ENCODE results near the gene STXBP2. TPM values are rescaled to one million over a fixed set of nuclear protein-coding genes. Genes with fewer than 3 reads are reported as not detected.
A peak's percentile ranks its signal among the peaks of the same experiment; 100 is the strongest.

STXBP2 gene
- total RNA-seq, 1 experiment from 2014 or later: 15.8 TPM

DNA sequence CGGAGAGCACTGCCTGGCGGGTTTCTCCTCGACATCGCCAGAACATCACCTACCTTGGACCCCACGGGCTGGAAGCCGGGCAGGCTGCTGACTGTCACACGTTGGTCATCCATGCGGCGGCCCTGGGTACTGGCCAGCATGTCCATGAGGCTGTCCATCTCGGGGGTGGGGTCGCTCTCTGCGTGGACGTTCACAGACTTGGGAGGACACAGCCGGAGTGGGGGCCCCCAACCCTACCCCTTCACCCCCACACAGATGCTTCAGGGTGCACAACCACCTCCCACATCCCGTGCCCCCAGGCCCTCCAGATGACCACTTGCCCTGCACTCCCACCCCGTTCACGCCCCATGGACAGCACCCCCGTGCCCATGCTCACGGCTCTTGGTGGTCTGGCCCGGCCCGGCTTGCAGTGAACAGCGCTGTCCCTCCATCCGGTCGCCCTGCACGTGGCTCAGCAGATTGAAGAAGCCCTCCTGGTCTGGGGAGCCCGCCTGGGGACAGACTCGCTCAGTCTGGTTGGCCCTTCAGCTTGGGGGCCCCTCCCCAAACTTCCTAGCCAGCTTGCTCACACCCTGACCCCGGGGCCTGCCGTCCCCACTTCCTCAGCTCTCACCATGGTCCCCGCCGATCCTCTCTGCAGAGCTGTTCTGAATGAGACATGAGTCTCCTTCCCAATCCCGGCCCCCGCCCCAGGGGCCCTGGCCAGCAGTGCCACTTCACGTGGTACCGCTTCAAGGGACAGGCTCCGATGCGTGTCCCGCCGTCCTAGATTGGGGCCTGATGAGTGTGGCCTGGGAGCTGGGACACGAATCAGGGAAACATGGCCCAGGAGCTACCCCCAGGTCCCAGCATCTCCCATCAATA lies 4.3 kb upstream of the STXBP2 start:
- no peak for DNase-seq (ENCODE audit: low read depth)

- DNase-seq (ENCODE audit: low read depth): no peak
Measured at GRCh38 chr19:7633698-7634097, 3.2 kb upstream of the STXBP2 start, which contains the start of gene PCP2. PCP2 (minus strand) TSS chr19:7633719; CDS start chr19:7633457, 262 bp downstream.

DNA sequence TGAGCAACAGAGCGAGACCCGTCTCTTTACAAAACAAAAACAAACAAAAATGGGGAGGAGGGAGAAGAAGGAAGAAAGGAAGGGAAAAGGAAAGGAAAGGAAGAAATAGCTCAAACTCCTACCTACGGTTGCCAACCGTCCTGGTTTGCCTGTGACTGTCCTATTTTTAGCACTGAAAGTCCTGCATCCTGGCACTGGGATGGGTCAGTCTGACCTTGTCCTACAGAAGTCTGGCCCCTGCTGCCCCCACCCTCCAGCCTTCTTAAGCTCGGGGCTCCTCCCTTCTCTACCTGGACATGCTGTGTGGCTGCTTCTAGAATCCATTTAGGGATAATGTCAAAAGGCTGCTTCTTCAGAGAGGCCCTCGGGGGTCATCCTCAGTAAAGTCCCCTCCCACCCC lies 1.2 kb upstream of the STXBP2 start:
- DNase-seq (ENCODE audit: low read depth): no peak

DNA sequence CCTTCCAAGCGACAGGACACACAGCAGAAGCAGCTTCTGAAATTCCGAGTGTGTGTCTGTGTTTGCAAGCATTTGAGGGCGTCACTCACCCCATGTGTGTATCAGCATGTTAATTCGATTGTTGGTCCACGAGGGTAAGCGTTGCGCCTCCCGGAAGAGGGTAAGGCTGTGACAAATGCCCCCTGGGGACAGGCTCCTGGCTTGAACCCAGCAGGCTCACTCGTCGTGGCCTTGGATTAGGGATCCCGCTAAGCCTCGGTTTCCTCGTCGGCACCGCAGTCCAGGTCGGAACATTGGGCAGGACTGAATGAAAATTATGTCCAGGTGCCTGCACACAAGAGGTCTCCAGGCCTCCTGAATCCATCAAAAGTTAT lies 606 bp upstream of the STXBP2 start:
- DNase-seq (ENCODE audit: low read depth): peak; percentile 32

DNA sequence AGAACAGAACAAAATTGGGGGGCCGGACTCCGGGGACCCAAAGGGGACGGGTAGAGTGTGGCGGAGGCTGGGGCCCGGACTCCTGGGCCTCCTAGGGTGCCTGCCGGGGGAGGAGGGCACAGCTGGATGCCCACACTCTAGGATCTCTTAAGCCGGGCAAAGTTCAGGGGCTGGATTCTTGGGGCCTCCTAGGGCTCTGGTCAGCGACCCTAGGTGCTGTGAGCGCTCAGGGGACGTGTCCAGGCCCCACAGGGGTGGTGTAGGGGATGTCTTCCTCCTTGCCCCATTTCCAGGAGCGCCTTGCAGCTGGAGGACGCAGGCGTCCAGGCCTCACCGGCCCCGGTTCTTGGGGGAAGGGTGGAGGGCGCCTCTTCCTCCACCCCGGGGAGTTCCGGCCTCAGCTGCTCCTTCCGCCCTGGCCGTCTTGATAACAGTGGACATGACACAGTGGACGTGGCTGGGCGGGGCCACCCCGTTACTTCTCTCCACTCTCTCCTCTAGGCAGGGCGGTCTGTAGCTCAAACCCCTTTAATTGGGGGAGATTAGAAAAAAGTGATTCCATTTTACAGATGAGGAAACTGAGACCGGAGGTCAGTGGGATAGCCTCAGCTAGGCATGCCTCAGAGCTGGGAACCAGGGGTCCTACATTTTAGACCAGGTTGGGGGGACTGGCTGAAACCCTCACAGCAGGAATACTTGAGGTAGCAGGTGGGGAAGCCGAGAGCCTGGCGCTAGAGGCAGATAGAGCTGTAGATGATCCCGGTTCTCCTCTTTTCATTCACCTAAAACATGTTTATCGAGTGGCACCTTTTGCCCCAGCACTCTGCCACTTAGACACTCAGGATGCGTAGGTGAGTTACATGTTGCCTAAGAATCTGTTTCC lies 705 bp downstream of the STXBP2 start:
- peak; percentile 53 for DNase-seq (ENCODE audit: low read depth)

GRCh38 chr19:7638802-7639465 lies 2.0 kb downstream of the STXBP2 start:
- no peak for DNase-seq (ENCODE audit: low read depth)

DNA sequence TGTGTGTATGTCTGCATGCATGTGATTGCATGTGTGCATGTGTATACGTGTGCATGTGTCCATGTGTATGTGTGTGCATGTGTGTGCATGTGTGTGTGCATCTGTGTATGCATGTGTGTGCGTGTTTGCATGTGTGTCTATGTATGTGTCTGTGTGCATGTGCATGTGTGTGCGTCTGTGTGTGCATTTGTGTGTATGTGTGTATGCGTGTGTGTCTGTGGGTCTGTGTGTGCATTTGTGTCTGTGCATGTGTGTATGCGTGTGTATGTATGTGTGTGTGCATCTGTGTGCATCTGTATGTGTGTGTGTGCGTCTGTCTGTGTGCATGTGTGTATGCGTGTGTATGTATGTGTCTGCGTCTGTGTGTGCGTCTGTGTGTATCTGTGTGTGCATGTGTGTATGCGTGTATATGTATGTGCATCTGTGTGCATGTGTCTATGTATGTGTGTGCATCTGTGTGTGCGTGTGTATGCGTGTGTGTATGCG lies 3.0 kb downstream of the STXBP2 start:
- no peak for DNase-seq (ENCODE audit: low read depth)

GRCh38 chr19:7640803-7641202 lies 3.9 kb downstream of the STXBP2 start:
- no peak for DNase-seq (ENCODE audit: low read depth)

DNA sequence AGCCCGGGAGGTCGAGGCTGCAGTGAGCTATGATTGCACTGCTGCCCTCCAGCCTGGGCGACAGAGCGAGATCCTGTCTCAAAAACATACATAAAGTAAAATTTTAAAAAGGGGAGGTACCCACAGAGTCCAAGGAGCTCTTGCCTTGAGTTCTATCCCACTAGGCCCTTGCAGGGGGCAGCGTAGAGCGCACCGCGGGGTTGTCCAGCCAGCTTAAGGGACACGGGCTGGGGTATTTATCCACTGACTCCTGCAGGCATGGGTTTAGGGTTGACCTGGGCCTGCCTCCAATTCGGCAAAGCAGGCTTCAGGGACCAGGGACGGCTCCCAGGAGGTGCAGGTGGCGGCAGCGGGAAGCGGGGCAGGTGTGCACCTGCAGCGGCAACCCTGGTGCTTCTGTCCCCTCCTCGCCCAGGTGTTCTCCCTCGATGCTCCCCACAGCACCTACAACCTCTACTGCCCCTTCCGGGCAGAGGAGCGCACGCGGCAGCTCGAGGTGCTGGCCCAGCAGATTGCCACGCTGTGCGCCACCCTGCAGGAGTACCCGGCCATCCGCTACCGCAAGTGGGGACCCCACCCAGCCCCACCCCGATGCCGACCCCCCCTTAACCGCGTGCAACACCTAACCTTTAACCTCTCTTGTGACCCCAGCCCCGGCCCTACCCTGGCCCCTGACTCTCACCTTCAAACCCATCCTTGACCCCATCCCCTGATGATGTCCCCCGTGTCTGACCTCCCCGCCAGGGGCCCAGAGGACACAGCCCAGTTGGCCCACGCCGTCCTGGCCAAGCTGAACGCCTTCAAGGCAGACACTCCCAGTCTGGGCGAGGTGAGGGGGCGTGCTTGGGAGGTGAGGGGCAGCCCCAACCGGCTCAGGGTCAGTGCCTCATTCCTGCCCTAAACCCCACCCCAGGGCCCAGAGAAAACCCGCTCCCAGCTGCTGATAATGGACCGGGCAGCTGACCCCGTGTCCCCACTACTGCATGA lies 4.7 kb downstream of the STXBP2 start:
- no peak for DNase-seq (ENCODE audit: low read depth)

- no peak for DNase-seq (ENCODE audit: low read depth)
Measured at GRCh38 chr19:7642295-7643030, 5.6 kb downstream of the STXBP2 start.

DNA sequence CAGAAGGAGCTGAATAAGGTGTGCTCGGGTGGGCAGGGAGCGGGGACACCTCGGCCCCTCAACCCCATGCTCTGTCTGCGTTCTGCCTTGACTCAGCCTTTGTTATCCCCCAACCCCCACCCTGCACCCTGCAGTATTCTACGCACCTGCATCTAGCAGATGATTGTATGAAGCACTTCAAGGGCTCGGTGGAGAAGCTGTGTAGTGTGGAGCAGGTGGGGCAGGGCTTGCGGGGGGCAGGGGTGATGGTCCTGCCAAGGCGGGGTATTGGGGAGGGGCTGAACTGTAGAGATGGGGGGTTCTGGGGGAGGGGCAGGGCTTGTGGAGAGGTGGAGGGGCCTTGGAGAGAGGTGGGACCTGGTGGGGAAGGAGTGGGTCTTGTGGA lies 6.1 kb downstream of the STXBP2 start:
- DNase-seq (ENCODE audit: low read depth): no peak

- DNase-seq (ENCODE audit: low read depth): peak; percentile 35
Measured at GRCh38 chr19:7643629-7644549, 7.0 kb downstream of the STXBP2 start.

DNA sequence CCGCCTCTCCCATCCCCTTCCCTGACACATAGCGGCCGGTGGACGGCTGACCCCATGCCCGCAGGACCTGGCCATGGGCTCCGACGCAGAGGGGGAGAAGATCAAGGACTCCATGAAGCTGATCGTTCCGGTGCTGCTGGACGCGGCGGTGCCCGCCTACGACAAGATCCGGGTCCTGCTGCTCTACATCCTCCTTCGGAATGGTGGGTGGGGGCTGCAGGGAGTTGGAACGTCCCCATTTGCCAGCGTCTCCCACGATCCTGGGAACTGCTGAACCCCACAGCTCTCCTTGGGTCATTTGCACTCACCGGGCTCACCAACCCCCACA lies 7.6 kb downstream of the STXBP2 start:
- no peak for DNase-seq (ENCODE audit: low read depth)

DNA sequence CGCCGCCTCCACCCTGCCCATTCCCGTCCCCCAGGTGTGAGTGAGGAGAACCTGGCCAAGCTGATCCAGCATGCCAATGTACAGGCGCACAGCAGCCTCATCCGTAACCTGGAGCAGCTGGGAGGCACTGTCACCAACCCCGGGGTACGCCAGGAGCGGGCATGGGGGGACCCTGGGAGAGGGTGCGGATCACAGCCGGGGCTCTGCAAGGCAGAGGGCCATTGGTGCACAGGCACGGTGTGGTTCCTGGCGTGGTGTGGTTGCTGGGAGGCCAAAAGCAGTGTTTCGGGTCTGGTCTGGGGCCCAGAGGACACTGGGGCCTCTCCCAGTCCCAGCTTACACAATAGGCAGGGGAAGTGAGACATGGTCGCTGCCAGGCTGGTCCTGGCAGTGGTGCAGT lies 8.3 kb downstream of the STXBP2 start:
- no peak for DNase-seq (ENCODE audit: low read depth)

DNA sequence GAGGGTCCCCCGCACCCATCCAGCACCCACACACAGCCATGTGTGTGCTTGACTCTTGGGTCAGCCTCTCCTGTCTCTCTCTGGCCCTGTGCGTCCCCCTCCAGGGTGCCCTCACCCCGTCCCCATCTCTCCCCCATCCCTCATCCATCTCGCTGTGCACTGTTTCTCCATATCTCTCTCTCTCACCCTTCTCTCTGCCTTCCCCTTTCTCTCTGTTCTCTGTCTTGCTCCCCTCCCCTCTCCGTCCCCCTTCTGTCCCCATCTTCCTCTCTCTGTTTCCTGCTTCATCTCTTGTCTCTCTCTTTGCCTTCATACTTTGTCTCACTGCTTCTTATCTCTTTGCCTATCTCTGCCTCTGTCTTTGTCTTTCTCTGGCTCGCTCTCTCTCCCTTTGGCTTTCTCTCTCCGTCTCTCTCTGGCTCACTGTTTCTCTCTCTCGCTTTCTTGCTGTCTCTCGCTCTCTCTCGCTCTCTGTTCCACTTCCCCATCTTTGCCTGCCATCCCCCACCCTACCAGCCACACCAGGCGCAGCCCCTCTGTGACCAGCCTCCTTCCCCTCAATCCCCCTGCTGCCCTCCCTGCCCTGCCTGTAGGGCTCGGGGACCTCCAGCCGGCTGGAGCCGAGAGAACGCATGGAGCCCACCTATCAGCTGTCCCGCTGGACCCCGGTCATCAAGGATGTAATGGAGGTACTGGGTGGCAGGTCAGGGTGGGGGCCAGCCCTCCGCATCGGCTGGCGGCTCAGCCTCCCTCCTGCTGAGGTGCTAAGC lies 8.9 kb downstream of the STXBP2 start:
- no peak for DNase-seq (ENCODE audit: low read depth)

GRCh38 chr19:7646426-7646700 lies 9.5 kb downstream of the STXBP2 start:
- DNase-seq (ENCODE audit: low read depth): no peak

DNA sequence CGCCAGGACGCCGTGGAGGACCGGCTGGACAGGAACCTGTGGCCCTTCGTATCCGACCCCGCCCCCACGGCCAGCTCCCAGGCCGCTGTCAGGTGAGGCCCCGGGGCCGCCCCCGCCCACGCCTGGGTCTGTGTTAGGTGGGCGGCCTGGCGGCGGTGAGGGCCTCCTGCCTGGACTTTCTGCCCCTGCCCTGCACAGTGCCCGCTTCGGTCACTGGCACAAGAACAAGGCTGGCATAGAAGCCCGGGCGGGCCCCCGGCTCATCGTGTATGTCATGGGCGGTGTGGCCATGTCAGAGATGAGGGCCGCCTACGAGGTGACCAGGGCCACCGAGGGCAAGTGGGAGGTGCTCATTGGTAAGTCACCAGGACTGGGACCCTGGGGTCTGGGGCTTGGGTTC lies 10.2 kb downstream of the STXBP2 start:
- DNase-seq (ENCODE audit: low read depth): no peak

DNA sequence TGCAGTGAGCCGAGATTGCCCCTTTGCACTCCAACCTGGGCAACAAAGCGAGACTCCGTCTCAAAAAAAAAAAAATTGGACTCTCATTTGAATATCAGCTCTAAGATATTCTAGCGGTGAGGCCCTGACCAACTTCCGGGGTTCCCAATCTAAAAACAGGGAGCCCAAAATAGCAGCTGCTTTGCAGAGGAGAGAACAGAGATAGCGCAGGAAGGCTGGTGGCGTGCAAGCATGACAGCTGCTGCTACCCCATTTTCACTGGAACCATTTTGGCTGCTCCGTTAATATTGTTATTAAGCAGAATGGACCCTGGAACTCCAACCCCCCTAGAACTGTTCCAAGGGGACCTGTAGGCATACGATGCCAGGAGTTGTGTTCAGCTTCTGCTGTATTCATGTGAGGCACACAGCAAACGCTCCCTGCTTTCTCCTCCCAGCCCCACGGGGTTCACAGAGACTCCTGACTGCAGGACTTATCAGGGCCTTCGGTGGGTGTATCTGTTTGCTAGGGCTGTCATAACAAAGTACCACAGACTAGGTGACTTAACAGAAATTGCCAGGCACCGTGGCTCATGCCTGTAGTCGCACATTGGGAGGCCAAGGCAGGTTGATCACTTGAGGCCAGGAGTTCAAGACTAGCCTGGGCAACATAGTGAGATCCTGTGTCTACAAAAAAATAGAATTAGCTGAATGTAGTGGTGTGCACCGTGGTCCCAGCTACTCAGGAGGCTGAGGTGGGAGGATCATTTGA lies 11.5 kb downstream of the STXBP2 start:
- DNase-seq (ENCODE audit: low read depth): no peak
